A673 (cell line): ENCODE measurements around the gene IL17RC. TPM values are rescaled to one million over a fixed set of nuclear protein-coding genes. Genes with fewer than 3 reads are reported as not detected.

Source experiments
- BruUV-seq: library from RNA; stranded (reverse); fragments of 400-500 nt; replicated peaks from 2 replicates; lab custom pipeline; 2021; lab: Mats Ljungman, UMichigan
- CTCF ChIA-PET: fragments of 300-600 bp; sonication (Branson Sonifier 250); formaldehyde crosslinking; loops from one replicate; lab custom pipeline; 2022; ENCODE audit warnings: antibody characterized with exemption; lab: Charles Lee
- POLR2A ChIA-PET: fragments of 300-600 bp; sonication (Branson Sonifier 250); formaldehyde crosslinking; loops from one replicate; lab custom pipeline; 2022; ENCODE audit warnings: antibody characterized with exemption; ENCODE audit not compliant: low non-redundant PET; lab: Charles Lee
- DNase-seq: peaks from one replicate; pipeline ENCODE4 v3.0.0-alpha.2; 2015; ENCODE audit warnings: low spot score
- H3K27ac ChIP-seq: fragments of 200-600 bp; sonication (generic); 2 replicates; pipeline ENCODE4 v1.5.1; 2016; ENCODE audit warnings: mixed run types, low read depth, mild to moderate bottlenecking, mixed read lengths, antibody characterized with exemption, low read length; ENCODE audit not compliant: poor library complexity, severe bottlenecking
- H3K27me3 ChIP-seq: fragments of 200-600 bp; sonication (generic); replicated peaks from 2 replicates; pipeline ENCODE4 v1.6.1; 2017; ENCODE audit warnings: mixed run types, low read depth, mild to moderate bottlenecking, mixed read lengths, antibody characterized with exemption, low read length; ENCODE audit not compliant: insufficient read depth, poor library complexity
- H3K36me3 ChIP-seq: fragments of 200-600 bp; sonication (generic); 2 replicates; pipeline ENCODE4 v1.6.1; 2016; ENCODE audit warnings: mixed run types, mild to moderate bottlenecking, mixed read lengths, antibody characterized with exemption, low read length; ENCODE audit not compliant: insufficient read depth, poor library complexity, severe bottlenecking
- H3K4me1 ChIP-seq: fragments of 200-600 bp; sonication (generic); 2 replicates; pipeline ENCODE4 v1.6.1; 2017; ENCODE audit warnings: mixed run types, mild to moderate bottlenecking, mixed read lengths, antibody characterized with exemption, low read length; ENCODE audit not compliant: insufficient read depth, poor library complexity, severe bottlenecking
- H3K4me3 ChIP-seq: fragments of 200-600 bp; sonication (generic); 2 replicates; pipeline ENCODE4 v1.5.1; 2016; ENCODE audit warnings: low read depth, mixed run types, mild to moderate bottlenecking, mixed read lengths, low read length; ENCODE audit not compliant: poor library complexity, severe bottlenecking
- H3K9me3 ChIP-seq: fragments of 200-600 bp; sonication (generic); 2 replicates; pipeline ENCODE4 v1.6.1; 2016; ENCODE audit warnings: mixed run types, low read depth, mild to moderate bottlenecking, mixed read lengths, antibody characterized with exemption, low read length; ENCODE audit not compliant: poor library complexity, severe bottlenecking
- CTCF ChIP-seq: fragments of 300-800, 200-600 bp; sonication (generic); conservative IDR thresholded peaks from 2 replicates; pipeline ENCODE4 v1.5.1; 2017; ENCODE audit warnings: low read depth, mild to moderate bottlenecking, antibody characterized with exemption, low read length, moderate library complexity, mixed read lengths
- EZH2 ChIP-seq: fragments of 200-600 bp; sonication (generic); IDR thresholded peaks from 2 replicates; pipeline ENCODE4 v1.6.1; 2017; ENCODE audit warnings: borderline replicate concordance, low read depth, mild to moderate bottlenecking, mixed read lengths, antibody characterized with exemption, low read length; ENCODE audit not compliant: poor library complexity, severe bottlenecking
- intact Hi-C: fragments of 100-400 bp; cut with micrococcal nuclease; formaldehyde crosslinking; loops from one replicate; pipeline ENCODE4 v1.10.0; 2022; ENCODE audit not compliant: unreplicated experiment
- total RNA-seq: library from RNA; stranded (reverse); gene quantifications from 2 replicates; pipeline ENCODE4 v1.2.3, GENCODE V29; 2021

IL17RC gene
- total RNA-seq, 1 experiment from 2014 or later: 9.3 TPM

GRCh38 chr3:9909221-9910013 lies 7.5 kb upstream of the IL17RC start:
- H3K27me3 ChIP-seq: no peaks in the 10 kb centered on the region
- intact Hi-C loops: no loop called here
- CTCF ChIA-PET: no interaction called here
- DNase-seq: no peak
- no peaks in the 10 kb centered on the region for H3K36me3 ChIP-seq
- no peak overlapping the region for H3K4me3 ChIP-seq
- POLR2A ChIA-PET: no interaction called here
- H3K9me3 ChIP-seq: no peaks in the 10 kb centered on the region
- peaks cover 2% of the 10 kb centered on the region for H3K4me1 ChIP-seq
- no TSS peak for BruUV-seq
- no peak for TF ChIP-seq CTCF
- TF ChIP-seq EZH2: no peak
- no peak overlapping the region for H3K27ac ChIP-seq

- no peaks in the 10 kb centered on the region for H3K9me3 ChIP-seq
- POLR2A ChIA-PET: interaction anchor here (0.6 kb wide), 1 partner anchor 753 kb away, joined by 3 read pairs; no protein-coding TSS in a partner anchor
- intact Hi-C loops: no loop called here
- H3K27ac ChIP-seq: no peak overlapping the region
- H3K36me3 ChIP-seq: no peaks in the 10 kb centered on the region
- no peaks in the 10 kb centered on the region for H3K27me3 ChIP-seq
- no peak for DNase-seq
- H3K4me3 ChIP-seq: no peak overlapping the region
- BruUV-seq: no TSS peak
- TF ChIP-seq CTCF (no peak), EZH2 (no peak)
- CTCF ChIA-PET: no interaction called here
- peaks cover 22% of the 10 kb centered on the region for H3K4me1 ChIP-seq
These were observed 5.0 kb upstream of the IL17RC start for GRCh38 chr3:9911863-9912262.

- H3K27ac ChIP-seq: no peak overlapping the region
- intact Hi-C loops: no loop called here
- POLR2A ChIA-PET: interaction anchor here (0.6 kb wide), 1 partner anchor 754 kb away, joined by 3 read pairs; no protein-coding TSS in a partner anchor
- H3K4me1 ChIP-seq: peaks cover 26% of the 10 kb centered on the region
- CTCF ChIA-PET: no interaction called here
- no TSS peak for BruUV-seq
- no peak for DNase-seq
- no peaks in the 10 kb centered on the region for H3K27me3 ChIP-seq
- no peaks in the 10 kb centered on the region for H3K9me3 ChIP-seq
- no peak for TF ChIP-seq EZH2
- no peak for TF ChIP-seq CTCF
- H3K36me3 ChIP-seq: no peaks in the 10 kb centered on the region
- H3K4me3 ChIP-seq: no peak overlapping the region
These were observed 4.5 kb upstream of the IL17RC start for GRCh38 chr3:9912294-9912935.
